GM23248 (cell line): ENCODE data around the gene EIF2B1. TPM values are rescaled to one million over a fixed set of nuclear protein-coding genes. Genes with fewer than 3 reads are reported as not detected.

Experiments
- DNase-seq: peaks from one replicate; pipeline ENCODE4 v3.0.0-alpha.2; 2015
- H2AFZ ChIP-seq: fragments of 200-600 bp; sonication (generic); 2 replicates; pipeline ENCODE4 v1.6.1; 2016; ENCODE audit warnings: antibody characterized with exemption
- H3F3A ChIP-seq: fragments of 200-600 bp; sonication (generic); 2 replicates; pipeline ENCODE4 v1.6.1; 2016; ENCODE audit warnings: mild to moderate bottlenecking, antibody characterized with exemption, mixed run types; ENCODE audit not compliant: insufficient read depth
- H3K27ac ChIP-seq: fragments of 200-600 bp; sonication (generic); 2 replicates; pipeline ENCODE4 v1.5.1; 2016; ENCODE audit warnings: mild to moderate bottlenecking
- H3K27me3 ChIP-seq: fragments of 200-600 bp; sonication (generic); replicated peaks from 2 replicates; pipeline ENCODE4 v1.6.1; 2016; ENCODE audit warnings: mild to moderate bottlenecking; ENCODE audit not compliant: insufficient read depth
- H3K36me3 ChIP-seq: fragments of 200-600 bp; sonication (generic); 2 replicates; pipeline ENCODE4 v1.6.1; 2016; ENCODE audit warnings: low read depth, mild to moderate bottlenecking
- H3K4me1 ChIP-seq: fragments of 200-600 bp; sonication (generic); 2 replicates; pipeline ENCODE4 v1.6.1; 2016; ENCODE audit warnings: mild to moderate bottlenecking; ENCODE audit not compliant: insufficient read depth
- H3K4me2 ChIP-seq: fragments of 200-600 bp; sonication (generic); one replicate; pipeline ENCODE4 v1.6.1; 2016; ENCODE audit warnings: mild to moderate bottlenecking; ENCODE audit not compliant: unreplicated experiment
- H3K4me3 ChIP-seq: fragments of 200-600 bp; sonication (generic); 2 replicates; pipeline ENCODE4 v1.5.1; 2016; ENCODE audit warnings: mild to moderate bottlenecking
- H3K79me2 ChIP-seq: fragments of 200-600 bp; sonication (generic); 2 replicates; pipeline ENCODE4 v1.6.1; 2016; ENCODE audit warnings: mild to moderate bottlenecking; ENCODE audit not compliant: insufficient read depth
- H3K9ac ChIP-seq: fragments of 200-600 bp; sonication (generic); 2 replicates; pipeline ENCODE4 v1.6.1; 2016; ENCODE audit warnings: mild to moderate bottlenecking
- H3K9me2 ChIP-seq: fragments of 200-600 bp; sonication (generic); 2 replicates; pipeline ENCODE4 v1.6.1; 2016; ENCODE audit warnings: mixed run types, mild to moderate bottlenecking, moderate library complexity; ENCODE audit not compliant: insufficient read depth
- H3K9me3 ChIP-seq: fragments of 200-600 bp; sonication (generic); one replicate; pipeline ENCODE4 v1.6.1; 2017; ENCODE audit warnings: low read depth
- H4K20me1 ChIP-seq: fragments of 200-600 bp; sonication (generic); 2 replicates; pipeline ENCODE4 v1.6.0; 2016; ENCODE audit not compliant: insufficient read depth
- EZH2 ChIP-seq: fragments of 200-600 bp; sonication (generic); IDR thresholded peaks from 2 replicates; pipeline ENCODE4 v1.6.1; 2018; ENCODE audit warnings: antibody characterized with exemption, mild to moderate bottlenecking; ENCODE audit not compliant: insufficient read depth, poor library complexity, severe bottlenecking
- EZH2phosphoT487 ChIP-seq: fragments of 200-600 bp; sonication (generic); IDR thresholded peaks from 2 replicates; pipeline ENCODE4 v1.6.1; 2018; ENCODE audit warnings: antibody characterized with exemption, moderate library complexity, mild to moderate bottlenecking, low read depth; ENCODE audit not compliant: insufficient read depth
- WGBS, 2 experiments: methylation state at CpG; one replicate each; pipeline ENCODE4 v1.1.6; 2015 to 2017; ENCODE audit warnings: low lambda C conversion rate in 2 of 2, low coverage in 1 of 2; ENCODE audit errors: missing lambda C conversion rate in 2 of 2; 5-methylcytosine and 5-hydroxymethylcytosine counted together
- in situ Hi-C: fragments of 300-500 bp; cut with MboI; formaldehyde crosslinking; loops from 2 replicates; pipeline ENCODE4 v1.15.0; 2020
- polyA plus RNA-seq: library from polyadenylated mRNA; unstranded; fragments of >200 nt; fragmentation: Nextera tagmentation; extraction: Ambion mirVana; gene quantifications from 2 replicates; pipeline ENCODE4 v1.2.1, GENCODE V29; 2016
- total RNA-seq: library from RNA; depleted of rRNA; stranded (reverse); fragments of >200 nt; shearing (Covaris generic); gene quantifications from 2 replicates; pipeline ENCODE4 v1.2.3, GENCODE V29; 2014

Gene EIF2B1
- total and polyA plus RNA-seq, 2 experiments from 2014 or later = 63.5 to 88.0 TPM

- Histone ChIP-seq H3K9me3 (no peaks in the 10 kb centered on the region), H3F3A (0 out of 2 replicates have a peak, but pooled peaks cover 10% of the 10 kb centered on the region), H3K36me3 (no peaks in the 10 kb centered on the region), H3K79me2 (peaks cover 50% of the 10 kb centered on the region), H3K9ac (no peak overlapping the region), H3K27me3 (no peaks in the 10 kb centered on the region), H2AFZ (no peak overlapping the region), H4K20me1 (no peaks in the 10 kb centered on the region), H3K27ac (no peak overlapping the region), H3K4me1 (peaks cover 8% of the 10 kb centered on the region), H3K9me2 (no peaks in the 10 kb centered on the region), H3K4me3 (no peak overlapping the region), H3K4me2 (no peak overlapping the region)
- DNase-seq = no peak
- in situ Hi-C loops = no loop called here
- 92 to 99% methylated on average over 3 of the region's 3 CpGs for WGBS, 2 experiments
- no peak for TF ChIP-seq EZH2
- no peak for TF ChIP-seq EZH2phosphoT487
These were observed 55.2 kb downstream of the EIF2B1 start for GRCh38 chr12:123578243-123578642.

- Histone ChIP-seq H3K4me2 (no peak overlapping the region), H3K4me3 (no peak overlapping the region), H3F3A (0 out of 2 replicates have a peak, but pooled peaks cover 13% of the 10 kb centered on the region), H3K27ac (peak overlapping the region; percentile 7; the same call in 1 of the 2 replicates), H3K4me1 (no peaks in the 10 kb centered on the region; the same call in 1 of the 2 replicates), H3K9me3 (no peaks in the 10 kb centered on the region), H3K9me2 (no peaks in the 10 kb centered on the region), H2AFZ (no peak overlapping the region), H3K27me3 (no peaks in the 10 kb centered on the region), H3K79me2 (peaks cover 34% of the 10 kb centered on the region), H3K36me3 (no peaks in the 10 kb centered on the region), H4K20me1 (no peaks in the 10 kb centered on the region), H3K9ac (no peak overlapping the region)
- in situ Hi-C loops = no loop called here
- 45 to 46% methylated on average over 1 of the region's 1 CpG for WGBS, 2 experiments
- peak; percentile 58 for DNase-seq
- no peak for TF ChIP-seq EZH2phosphoT487
- no peak for TF ChIP-seq EZH2
These were observed 56.9 kb downstream of the EIF2B1 start for GRCh38 chr12:123576611-123577010.

GRCh38 chr12:123573870-123574269 lies 59.6 kb downstream of the EIF2B1 start:
- H3K27ac ChIP-seq = no peak overlapping the region
- no peak overlapping the region for H3K4me2 ChIP-seq
- H3K79me2 ChIP-seq = peaks cover 10% of the 10 kb centered on the region; the same call in 1 of the 2 replicates
- peaks cover 25% of the 10 kb centered on the region; the same call in 1 of the 2 replicates for H3F3A ChIP-seq
- no peaks in the 10 kb centered on the region for H4K20me1 ChIP-seq
- in situ Hi-C loops = no loop called here
- H3K4me1 ChIP-seq = peaks cover 4% of the 10 kb centered on the region; the same call in 1 of the 2 replicates
- H3K36me3 ChIP-seq = no peaks in the 10 kb centered on the region
- H3K9me3 ChIP-seq = no peaks in the 10 kb centered on the region
- H3K9me2 ChIP-seq = no peaks in the 10 kb centered on the region
- no peak overlapping the region for H3K4me3 ChIP-seq
- TF ChIP-seq EZH2phosphoT487 (no peak), EZH2 (no peak)
- H2AFZ ChIP-seq = no peak overlapping the region
- 60 to 64% methylated on average over 4 of the region's 4 CpGs for WGBS, 2 experiments
- no peak for DNase-seq
- H3K9ac ChIP-seq = no peak overlapping the region
- H3K27me3 ChIP-seq = no peaks in the 10 kb centered on the region

GRCh38 chr12:123572391-123572790 lies 61.1 kb downstream of the EIF2B1 start:
- H3F3A ChIP-seq = peaks cover 23% of the 10 kb centered on the region; the same call in 1 of the 2 replicates
- no peak overlapping the region for H2AFZ ChIP-seq
- H3K9me2 ChIP-seq = no peaks in the 10 kb centered on the region
- no peaks in the 10 kb centered on the region for H3K36me3 ChIP-seq
- no peaks in the 10 kb centered on the region for H4K20me1 ChIP-seq
- in situ Hi-C loops = no loop called here
- TF ChIP-seq EZH2phosphoT487 (no peak), EZH2 (no peak)
- no peaks in the 10 kb centered on the region for H3K9me3 ChIP-seq
- 58 to 59% methylated on average over 2 of the region's 2 CpGs for WGBS, 2 experiments
- no peaks in the 10 kb centered on the region for H3K79me2 ChIP-seq
- H3K27ac ChIP-seq = no peak overlapping the region
- no peak overlapping the region for H3K4me2 ChIP-seq
- H3K27me3 ChIP-seq = no peaks in the 10 kb centered on the region
- DNase-seq = no peak
- H3K4me3 ChIP-seq = no peak overlapping the region
- no peak overlapping the region for H3K9ac ChIP-seq
- H3K4me1 ChIP-seq = peaks cover 4% of the 10 kb centered on the region; the same call in 1 of the 2 replicates
